Esophagus muscularis mucosa (tissue), 4 donors: ENCODE results near the gene LRRC3.
A peak's percentile ranks its signal among the peaks of the same experiment; 100 is the strongest.

Source experiments
- CTCF ChIP-seq, 3 experiments: fragments of 200-600 bp in 2 of 3; fragments of 450-650 bp in 1 of 3; sonication (generic) in 2 of 3; IDR thresholded peaks; one replicate each; pipeline ENCODE4 v1.5.1; 2017 to 2019; ENCODE audit warnings: antibody characterized with exemption in 3 of 3, mild to moderate bottlenecking in 2 of 3, moderate library complexity in 1 of 3
- EP300 ChIP-seq: sonication (generic); formaldehyde crosslinking; IDR thresholded peaks from one replicate; pipeline ENCODE4 v1.6.1; 2017; ENCODE audit warnings: antibody characterized with exemption
- POLR2A ChIP-seq: fragments of 450-650 bp; IDR thresholded peaks from one replicate; pipeline ENCODE4 v1.6.1; 2017; ENCODE audit warnings: antibody characterized with exemption, moderate library complexity, mild to moderate bottlenecking, low read depth
- POLR2AphosphoS5 ChIP-seq, 2 donors: sonication (generic); formaldehyde crosslinking; IDR thresholded peaks; one replicate each; pipeline ENCODE4 v1.6.1; 2017; ENCODE audit warnings: antibody characterized with exemption in 2 of 2

GRCh38 chr21:44485254-44485793, 30.0 kb downstream of the LRRC3 start:
- TF ChIP-seq CTCF (IDR thresholded peaks at IDR 0.05): peak; percentile 16 to 34 (median 28)
- TF ChIP-seq POLR2A: no peak
- no peak for TF ChIP-seq POLR2AphosphoS5 (IDR thresholded peaks at IDR 0.05)
- no peak for TF ChIP-seq EP300
